ENCODE measurements around the gene BMP6.

DNA sequence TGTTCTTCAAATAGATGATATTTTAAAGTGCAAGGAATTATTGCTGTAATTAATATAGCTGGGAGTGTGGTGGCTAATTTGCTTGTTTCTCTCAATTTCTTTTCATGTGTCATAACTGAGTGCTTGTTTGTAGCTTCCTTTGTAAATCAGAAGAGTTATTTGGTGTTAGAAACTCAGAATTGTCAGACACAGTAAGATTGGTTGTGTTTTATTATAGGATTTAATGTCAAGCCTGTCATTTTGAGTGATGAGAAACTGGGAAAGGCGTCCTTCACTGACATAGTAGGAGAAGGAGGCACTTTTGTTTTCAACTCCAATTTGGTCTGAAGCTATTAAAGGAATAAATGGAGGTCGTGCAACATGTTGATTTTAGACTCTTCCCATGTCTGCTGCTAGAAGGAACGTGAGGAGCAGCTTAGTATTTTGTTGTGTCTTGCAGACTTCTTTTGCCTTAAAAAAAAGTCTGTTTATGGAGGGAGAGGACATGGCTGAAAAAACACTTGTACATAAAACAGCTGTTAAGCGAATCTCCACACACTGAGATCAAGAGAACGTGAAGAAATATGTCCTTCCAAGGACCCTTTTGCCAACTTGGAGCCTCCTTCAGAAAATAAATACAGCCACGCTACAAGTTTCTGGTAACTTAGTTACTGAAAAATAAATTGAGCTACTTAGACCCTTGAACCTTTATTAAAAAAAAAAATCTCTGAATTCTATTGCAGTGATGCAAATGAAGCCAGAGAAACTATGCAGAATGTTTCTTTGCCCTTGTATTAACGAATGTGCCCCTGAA, 59.5 kb downstream of the BMP6 start:
- TF ChIP-seq, protein P1, sequence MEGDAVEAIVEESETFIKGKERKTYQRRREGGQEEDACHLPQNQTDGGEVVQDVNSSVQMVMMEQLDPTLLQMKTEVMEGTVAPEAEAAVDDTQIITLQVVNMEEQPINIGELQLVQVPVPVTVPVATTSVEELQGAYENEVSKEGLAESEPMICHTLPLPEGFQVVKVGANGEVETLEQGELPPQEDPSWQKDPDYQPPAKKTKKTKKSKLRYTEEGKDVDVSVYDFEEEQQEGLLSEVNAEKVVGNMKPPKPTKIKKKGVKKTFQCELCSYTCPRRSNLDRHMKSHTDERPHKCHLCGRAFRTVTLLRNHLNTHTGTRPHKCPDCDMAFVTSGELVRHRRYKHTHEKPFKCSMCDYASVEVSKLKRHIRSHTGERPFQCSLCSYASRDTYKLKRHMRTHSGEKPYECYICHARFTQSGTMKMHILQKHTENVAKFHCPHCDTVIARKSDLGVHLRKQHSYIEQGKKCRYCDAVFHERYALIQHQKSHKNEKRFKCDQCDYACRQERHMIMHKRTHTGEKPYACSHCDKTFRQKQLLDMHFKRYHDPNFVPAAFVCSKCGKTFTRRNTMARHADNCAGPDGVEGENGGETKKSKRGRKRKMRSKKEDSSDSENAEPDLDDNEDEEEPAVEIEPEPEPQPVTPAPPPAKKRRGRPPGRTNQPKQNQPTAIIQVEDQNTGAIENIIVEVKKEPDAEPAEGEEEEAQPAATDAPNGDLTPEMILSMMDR (conservative IDR thresholded peaks at IDR 0.05), result no peak
- no peak for TF ChIP-seq EZH2 (IDR thresholded peaks at IDR 0.05; ENCODE audit: low read depth)
